Endometrium (tissue), 2 donors: ENCODE data around the gene CACNA2D3.

ENCODE experiments used
- FAIRE-seq: peaks from 2 replicates; lab custom pipeline; 2012; peaks lifted over from hg19 to GRCh38; lab: Jason Lieb, UNC
- donor health status: control.
- donor health status: control.

CACNA2D3 gene

DNA sequence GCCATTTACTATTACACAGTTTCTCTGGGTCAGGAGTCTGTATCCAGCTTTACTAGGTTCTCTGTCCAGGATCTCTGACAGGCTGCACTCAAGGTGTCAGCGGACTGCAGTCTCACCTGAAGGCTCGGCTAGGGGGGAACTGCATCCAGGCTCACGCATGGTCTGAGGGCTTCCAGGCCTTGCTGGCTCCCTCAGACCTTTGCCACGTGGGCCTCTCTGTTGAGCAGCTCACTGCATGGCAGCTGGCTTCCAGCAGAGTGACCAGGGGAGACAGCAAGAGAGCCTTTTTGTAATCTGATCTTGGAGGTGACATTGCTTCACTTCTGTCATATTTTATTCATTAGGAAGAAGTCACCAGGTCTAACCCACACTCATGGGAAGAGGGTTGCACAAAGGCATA, 152.3 kb downstream of the CACNA2D3 start:
- no peak for FAIRE-seq

DNA sequence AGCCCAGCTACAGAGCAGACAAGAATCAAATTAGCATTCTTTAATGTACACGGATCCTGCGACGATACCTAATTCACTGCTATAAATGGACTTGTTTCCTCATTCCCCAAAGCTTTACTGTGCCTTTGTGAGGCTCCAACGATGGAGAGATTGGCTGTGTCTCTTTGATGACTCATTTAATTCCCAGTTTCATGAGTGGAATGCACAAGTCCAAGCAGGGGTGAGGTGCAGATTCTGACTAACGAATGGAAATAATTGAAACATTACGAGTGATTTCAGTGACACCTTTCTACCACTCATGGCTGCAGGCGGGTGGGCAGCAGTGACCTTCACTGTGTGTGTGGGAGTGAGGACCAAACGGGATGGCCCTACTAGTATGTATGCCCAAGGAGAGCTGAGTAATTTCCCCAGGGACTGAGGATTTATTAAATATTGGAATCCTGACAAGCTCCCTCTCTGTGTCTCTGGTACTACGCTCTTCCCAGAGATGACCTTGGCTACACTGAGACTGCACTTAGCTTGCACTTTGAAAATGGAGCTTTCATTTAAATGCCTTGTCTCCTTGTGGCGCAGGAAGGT, 156.7 kb downstream of the CACNA2D3 start:
- FAIRE-seq = no peak

DNA sequence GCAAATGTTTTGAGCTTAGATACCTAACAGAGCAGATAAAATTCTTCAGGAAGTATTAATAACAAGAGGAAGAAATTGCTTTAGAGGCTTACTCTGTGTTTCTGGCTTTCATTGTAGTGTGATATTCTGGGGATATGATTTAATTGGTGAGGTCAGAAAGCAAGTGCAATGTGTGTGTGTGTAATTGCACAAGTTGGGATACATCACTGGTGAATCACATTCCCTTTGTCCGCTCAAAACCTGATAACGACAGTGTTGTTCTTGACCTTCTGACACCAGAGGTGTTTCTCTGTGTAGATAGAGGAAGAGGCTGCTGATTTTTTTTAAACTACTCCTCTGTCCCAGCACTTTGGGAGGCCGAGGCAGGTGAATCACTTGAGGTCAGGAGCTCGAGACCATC, 161.1 kb downstream of the CACNA2D3 start:
- FAIRE-seq = no peak

DNA sequence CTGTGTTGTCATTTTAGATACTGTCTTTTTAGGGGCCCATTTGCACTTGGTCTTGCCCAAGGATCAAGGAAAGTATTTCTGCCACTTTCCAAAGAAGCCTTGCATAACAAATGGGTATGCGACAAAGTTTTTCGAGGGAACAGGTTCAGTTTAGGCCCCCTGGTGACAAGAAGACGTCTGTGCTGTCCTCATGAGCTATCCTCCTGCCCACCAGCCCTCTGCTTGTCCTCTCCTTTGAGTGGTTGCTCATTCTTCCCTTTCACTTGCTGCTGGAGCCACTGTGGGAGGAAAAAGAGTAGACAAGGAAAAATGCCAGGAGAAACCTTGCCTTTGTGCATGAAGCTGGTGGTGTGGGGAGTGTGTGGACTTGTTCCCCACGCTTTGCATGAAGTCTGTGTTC, 171.9 kb downstream of the CACNA2D3 start:
- FAIRE-seq = no peak

DNA sequence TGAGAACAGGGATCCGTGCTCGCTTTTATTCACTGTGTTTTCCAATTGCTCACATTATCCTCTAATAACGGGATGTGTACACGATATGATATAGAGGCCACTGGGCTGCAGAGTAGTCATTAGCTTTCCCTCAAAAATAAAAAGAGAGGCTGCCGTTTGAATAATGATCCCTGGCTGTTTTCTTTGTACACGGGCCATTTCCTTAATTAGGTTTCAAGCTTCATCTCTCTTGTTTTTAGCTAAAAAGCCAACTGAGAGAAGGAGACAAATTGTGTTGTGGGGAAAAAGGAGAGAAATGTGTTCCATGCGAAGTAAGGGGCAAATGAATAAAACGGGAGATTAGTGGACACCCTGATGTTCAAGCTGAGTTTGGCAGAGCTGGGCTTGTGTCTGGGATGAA, 174.2 kb downstream of the CACNA2D3 start:
- no peak for FAIRE-seq

DNA sequence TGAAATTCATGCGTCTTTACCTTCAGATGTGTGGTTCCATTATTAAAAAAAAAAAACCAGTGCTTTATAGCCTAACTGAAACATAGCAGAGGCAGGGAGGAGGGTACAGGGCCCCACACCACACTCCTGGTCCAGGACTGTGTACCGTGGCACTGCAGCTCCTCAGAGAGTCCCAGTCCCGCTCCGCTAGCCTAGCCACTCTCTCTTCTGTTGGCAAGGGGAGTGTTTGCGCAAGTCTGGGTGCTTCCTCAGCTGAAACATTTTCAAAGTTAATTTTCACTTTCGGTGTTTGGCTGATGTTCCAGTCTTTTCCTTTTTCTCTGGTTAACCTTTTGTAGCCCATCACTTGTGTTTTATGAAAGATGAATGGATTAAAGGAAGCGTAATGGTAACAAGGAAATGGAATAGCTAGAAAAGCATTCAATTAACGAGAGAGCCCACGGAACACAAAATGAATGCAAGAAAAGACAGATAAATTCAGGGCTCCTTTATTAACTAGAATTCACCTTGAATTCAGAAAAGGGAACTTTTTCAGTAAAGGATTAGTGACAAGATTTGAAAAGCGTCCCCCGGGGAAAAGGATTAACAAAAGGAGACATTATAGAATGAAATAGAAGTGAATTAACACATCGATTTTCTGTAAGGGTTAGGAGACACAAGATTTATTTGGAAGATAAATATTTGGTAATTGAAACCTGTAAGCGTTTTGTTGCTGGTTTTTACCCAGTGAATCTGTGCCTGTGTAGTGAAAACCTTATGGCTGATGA, 177.0 kb downstream of the CACNA2D3 start:
- no peak for FAIRE-seq

DNA sequence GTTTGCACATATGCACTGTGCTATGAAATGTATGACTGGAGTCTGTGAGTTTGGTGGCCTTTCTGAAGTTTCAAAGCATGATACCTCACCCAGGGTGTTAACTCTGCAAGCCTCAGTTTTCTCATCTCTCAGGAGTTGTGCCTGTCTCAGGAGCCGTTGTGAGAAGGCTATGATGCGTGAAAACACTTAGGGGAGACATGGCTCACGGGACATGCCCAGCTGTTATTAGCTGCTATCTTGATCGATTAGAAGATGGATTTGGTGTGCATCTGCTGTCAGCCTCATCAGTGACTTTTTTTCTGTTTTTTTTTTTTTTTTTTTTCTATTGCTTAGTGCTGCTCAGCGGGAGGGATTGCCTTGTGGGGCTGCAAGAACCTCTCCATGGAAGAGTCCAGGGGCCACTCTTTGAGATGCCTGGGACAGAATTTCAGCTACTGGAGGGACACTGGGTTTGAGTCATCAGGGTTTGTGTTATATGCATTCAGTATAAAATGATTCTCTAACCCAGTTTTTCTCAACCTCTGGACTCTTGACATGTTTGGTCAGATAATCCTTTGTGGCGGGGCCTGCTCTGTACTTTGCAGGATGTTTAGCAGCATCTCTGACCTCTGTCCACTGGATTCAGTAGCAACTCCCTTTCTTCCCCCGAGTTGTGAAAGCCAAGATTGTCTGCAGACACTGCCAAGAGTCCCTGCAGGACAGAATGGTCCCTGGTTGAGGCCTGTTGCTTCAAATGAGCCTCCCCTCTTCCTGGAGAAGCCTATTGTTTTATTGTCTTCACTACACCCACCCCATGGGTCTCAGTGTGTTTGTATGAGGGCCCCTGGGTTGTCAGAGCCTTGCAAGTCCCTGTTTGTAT, 181.4 kb downstream of the CACNA2D3 start:
- FAIRE-seq = no peak

DNA sequence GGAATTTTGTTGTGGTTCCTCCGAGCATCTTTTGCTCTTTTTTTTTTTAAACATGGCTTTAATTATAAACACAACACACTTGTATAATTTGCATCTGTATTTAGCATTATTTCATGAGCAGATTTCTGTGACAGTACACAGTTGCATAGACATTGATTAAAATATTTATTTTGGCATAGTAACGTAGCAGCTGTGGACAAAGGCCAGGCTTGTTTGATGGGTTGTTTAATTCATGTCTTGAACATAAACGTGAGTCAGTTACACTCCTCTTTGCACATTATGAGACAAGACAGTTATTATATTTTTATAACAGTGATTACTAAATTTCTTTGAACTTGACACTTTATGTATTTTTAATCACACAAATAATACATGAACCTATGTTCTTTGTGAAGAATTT, 182.5 kb downstream of the CACNA2D3 start:
- FAIRE-seq = no peak

DNA sequence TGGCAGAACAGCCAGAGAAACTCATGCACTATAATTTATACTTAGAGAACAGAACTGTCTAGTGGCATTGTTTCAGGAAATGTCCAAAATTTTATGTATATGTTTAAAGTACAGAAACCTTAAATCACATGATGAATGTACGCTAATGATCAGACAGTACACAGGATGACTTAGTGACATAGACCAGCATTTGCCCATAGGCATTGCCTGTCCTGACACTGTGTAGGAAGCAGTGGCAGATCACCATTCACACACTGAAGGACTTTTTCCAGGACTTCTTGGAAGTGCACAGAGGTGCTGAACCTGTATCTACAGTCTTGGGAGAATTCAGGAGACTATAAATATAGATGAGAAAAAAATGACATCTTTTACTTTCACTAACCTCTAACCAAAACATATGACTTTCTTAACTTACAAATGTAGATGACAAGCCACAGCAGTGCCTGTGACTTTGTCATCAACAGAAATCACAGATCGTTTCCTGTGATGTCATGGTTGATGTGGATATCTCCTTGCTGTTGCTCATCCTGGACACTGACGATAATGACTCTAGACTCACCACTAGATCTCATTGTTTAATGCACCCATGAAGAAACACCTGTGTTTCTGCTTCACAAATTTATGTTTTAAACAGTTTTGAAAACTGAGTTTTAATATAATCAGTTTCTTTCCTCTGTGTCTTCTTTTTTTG, 183.2 kb downstream of the CACNA2D3 start:
- no peak for FAIRE-seq

DNA sequence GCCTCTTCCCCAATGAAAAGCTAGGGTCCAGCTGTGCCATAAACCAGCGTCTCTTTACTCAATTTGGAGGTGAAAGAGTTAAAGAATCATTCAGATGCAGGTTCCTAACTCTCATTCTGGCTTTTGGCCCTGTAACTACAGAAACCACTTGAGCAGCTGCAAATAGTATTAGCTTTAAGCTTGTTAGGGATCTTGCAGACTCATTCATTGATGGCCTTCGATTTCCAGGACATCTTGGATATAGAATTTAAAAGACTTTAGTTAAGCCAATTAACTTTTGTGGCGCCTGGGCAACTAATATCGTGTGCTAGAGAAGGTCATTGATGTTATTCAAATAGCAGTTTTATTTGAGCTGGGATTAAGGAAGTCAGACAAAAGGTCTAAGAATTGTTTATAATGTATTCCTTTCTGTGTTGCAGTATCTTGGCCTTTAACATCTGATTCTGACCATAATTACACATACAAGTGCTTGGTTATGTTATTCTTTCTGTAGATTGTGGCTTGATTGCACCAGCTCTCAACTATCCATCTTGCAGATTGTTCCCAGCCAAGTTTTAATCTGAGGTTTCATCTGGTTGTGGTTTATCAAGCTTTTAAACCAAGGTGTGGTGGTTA, 185.3 kb downstream of the CACNA2D3 start:
- no peak for FAIRE-seq

DNA sequence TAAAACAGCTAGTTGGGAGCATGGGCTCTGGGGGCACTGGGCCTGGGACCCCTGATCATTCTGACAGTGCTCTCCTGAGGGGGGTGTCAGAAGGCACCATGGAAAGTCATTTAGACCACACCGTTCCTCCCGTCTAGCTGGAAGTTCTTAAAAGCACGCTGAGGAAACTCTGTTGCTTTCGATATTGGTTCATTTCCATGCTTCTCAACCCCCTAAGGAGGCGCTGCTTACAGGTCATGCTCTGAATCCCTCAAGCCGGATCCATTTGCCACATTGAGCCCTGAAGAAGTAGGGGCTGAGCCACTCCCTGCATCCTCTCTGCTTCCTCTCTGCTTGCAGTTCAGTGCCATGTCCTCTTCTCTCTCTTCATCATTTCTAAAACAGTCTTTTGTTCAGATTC, 187.2 kb downstream of the CACNA2D3 start:
- no peak for FAIRE-seq

DNA sequence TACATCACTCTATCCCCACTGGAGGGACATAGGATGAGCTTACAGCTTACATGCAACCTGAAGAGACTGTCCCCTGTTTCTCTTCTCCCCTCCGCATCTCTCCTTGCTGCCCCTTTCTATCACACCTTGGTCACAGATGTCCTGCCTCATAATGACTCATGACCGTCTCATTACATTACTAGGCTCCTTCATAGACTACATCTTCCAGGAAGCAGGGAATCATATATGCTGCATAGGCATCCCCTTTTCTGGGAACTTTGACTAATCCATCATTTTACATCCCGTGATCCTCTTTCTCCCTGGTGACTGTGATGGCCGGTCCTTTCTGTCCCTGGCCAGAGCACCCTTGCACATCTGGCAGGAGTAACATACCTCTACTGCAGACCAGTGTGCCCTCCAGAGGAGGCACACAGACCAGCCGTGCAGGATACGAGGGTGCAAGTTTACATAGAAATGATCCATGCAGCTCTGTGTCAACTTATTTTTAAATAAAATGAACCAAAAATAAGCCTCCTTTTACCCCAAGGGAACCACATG, 188.9 kb downstream of the CACNA2D3 start:
- FAIRE-seq = no peak

DNA sequence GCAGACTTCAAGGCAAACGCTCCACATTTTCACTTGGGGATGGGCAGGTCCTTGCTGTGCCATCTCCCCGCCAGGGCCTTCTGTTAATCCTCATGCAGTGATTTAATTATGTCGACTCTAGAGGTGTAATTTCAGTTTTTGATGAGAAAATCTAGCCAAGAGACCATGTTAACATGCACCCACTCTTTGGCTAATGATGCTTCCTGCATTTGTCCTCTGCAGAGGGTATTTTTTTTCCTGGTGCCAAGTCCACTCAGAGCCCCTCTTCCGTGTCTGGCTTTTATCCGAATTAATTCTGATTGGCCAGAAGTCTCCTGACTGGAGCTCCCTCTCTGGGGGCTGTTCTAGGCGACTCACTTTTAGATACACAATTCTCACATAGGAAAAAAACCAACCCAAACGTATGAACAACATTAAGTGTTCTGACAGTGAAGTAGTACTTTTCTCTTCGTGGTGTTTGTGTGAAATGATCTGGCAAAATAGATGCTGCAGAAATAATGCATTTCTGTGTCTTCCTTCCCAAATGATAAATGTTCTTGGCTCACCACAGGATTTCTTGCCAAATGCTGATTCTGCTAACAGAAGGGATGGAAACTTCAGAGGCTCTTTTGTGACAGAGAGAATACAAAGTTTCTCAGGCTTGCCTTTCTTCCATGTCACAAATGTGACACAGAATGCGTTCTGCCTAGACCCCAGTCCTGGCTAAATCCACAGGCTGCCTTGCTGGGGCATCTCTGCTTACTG, 190.0 kb downstream of the CACNA2D3 start:
- no peak for FAIRE-seq

DNA sequence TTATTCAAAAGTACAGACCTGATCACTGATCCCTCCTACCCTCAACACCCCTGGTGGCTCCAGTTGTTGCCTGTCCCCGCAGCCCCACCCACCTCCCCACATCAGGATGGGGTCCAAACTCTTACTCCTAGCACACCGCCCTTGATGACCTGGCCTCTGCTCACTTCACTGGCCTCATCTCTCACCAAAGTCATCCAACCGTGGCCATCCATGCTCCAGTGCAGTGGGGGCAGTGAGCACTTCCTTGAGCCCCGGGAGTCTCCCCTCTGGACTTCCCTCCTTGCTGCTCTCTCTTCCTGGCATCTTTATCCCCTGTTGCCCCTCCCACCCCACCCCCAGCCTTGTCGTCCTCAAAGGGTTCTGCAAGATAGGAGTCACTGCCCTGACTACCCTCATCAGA, 191.1 kb downstream of the CACNA2D3 start:
- FAIRE-seq = no peak

DNA sequence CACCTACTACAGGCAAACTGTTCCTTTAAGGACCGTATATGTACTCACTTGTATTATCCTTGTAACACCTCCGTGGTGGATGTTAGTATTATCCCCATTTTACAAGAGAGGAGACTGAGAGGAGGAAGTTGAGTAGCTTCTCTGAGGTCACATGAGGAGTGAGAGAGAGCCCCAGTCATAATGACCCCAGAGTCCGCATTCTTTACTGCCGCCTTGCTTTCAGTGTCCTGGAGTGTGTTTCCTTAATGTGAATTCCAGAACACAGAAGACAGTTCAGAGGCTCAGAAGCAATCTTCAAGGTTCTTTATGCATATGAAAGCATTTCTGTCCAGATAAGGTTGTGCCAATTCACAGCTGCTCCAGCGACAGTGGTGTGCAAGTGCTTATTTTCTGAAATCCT, 199.2 kb downstream of the CACNA2D3 start:
- FAIRE-seq = no peak

DNA sequence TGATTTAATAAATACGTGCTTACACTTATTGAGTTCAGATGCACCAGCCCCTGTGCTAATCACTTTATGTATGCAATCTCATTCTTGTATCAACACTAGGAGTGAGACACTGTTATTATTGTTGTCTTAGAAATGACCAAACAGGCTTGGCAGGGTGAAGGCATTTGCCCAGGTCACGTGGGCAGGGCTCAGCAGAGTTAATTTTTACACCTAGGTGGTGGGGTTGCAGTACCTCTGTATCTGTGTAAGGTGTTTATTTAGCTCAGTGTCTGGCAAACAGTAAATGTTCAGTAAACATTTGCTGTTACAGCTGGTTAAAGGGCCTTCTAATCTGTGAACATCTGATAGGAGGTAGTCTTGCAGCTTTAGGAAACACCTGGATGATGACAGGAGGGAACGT, 200.0 kb downstream of the CACNA2D3 start:
- FAIRE-seq = no peak

DNA sequence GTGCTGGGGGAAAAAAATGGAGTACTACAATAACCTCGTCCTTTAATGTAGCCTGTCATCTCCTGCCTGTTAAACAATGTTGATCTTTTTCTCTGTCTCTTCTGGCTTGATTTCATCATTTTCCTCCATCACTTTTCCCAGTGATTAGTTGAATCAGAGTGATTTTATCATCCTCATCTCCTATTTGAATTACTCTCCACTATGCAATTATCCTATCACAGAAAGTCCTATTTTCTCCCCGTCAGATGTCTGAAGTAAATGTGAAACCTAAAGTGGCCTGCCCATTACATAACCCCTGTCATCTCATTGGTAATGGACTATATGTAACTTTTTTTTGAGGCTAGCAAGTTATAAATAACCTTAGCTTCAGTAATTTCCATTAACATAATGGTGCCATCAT, 201.8 kb downstream of the CACNA2D3 start:
- no peak for FAIRE-seq

DNA sequence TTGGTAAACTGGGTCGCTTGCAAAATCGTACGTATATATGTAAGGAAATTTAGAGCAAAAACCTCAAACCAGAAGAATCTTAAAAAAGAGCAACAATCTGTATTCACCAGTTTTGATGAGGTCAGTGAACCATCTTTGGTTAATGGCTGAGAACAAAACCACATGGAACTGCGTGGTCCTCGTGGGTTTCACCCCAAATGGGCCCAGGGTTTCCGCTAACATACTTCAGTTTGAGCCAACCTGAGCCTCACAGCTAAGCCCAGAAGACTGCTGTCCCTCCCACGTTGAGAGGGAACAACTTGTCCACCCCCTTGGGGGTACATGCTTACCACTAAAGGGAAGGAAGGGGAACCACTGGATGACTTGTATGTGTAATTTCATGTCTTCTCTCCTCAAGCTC, 204.6 kb downstream of the CACNA2D3 start:
- FAIRE-seq = no peak

DNA sequence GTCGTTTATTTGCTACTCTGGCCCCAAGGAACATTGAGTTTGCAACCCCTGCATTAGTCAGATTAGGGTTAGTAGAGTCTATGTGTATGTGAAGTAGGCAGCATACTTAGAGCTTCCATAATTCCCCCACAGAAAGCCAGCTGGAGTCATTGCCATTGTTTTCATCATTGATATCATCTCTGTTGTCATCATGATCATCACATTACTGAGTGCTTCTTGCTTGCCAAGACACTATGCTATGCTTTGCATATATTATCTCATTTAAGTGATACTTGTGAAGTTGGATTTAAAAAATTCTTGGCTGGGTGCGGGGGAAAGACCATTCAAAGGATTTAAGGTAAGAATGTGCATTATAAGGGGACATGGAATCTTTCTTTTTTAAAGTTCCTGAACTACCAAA, 209.0 kb downstream of the CACNA2D3 start:
- no peak for FAIRE-seq

DNA sequence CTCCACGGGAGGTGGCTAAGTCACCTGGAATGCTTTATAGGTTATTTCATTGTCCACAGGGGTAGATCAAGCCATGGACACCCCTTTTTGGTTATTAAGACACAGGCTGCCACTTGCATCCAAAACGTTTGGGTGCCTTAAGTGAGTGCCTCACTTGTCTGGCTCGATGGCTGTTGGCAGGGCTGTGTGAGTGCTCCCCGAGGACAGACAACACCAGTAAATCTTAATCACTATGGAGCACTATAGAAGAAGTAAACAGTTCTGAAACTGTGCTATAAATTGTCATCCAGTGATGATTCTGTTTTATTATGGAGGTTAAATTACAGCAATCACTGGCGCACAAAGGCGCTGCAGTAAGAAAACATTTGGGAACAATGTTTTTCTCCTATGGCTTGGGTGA, 215.5 kb downstream of the CACNA2D3 start:
- FAIRE-seq = no peak

DNA sequence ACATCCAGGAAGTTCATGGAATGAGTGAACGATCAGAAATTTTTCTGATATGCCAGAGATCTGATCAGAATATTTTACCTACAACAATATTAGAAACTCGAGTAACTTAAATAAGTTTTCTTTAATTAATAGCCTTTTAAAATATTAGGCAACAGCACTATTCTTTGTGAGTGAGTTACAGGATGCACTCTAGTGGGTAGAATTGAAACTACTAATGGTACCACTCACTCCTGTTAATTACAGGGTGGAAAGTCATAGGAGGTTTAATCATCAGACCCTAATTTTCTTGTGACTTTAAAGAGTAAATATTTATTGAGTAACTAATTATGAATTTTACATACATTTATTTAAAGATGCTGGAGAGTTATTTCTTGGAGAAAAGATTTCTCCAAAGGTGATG, 217.3 kb downstream of the CACNA2D3 start:
- no peak for FAIRE-seq
